ENCODE results near the gene WDHD1.

GRCh38 chr14:54899573-54899972 is 127.3 kb downstream of the WDHD1 start:
- TF ChIP-seq POLR2AphosphoS5 (IDR thresholded peaks at IDR 0.05) (no peak), CTCF (IDR thresholded peaks at IDR 0.05) (no peak), POLR2A (IDR thresholded peaks at IDR 0.05) (no peak)
